ENCODE measurements around the gene NINJ1. TPM values are rescaled to one million over a fixed set of nuclear protein-coding genes. Genes with fewer than 3 reads are reported as not detected.

Gene NINJ1
- total RNA-seq, 1 donor from 2014 or later: 3.9 TPM

DNA sequence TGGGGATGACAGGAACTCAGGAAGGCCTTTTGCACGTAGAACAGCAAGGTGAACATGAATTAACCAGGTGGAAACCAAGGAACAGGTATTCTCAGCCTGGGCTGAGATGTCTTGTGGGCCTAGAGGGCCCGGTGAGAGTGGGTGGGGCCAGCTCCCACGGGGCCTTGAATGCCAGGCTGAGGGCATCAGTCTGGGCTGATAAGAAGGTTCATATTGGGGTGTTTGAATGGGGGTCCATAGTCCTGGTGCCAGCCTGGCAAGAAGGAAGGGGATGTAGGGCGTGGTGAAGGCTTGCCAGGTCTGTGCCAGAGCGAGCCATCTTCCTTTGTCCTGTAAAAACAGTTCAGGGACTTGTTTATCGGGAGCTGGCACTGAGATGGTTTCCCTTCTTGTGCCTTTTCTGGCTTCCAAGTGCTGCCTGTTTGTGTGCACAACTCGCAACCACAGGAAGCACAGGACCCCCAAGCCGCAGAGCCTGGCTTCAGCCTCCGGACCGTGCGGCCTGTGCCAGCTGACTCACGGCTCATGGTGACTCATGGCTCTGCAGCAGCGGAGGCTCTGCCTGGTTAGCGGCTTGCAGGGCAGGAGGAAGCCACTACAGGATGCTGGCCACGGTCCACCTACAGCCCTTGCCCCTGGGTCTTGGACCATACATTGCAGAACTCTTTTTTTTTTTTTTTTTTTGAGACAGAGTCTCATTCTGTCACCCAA lies 35.7 kb downstream of the NINJ1 start:
- no peak for DNase-seq (ENCODE audit: low spot score)
- H3F3A ChIP-seq (ENCODE audit: low read depth): peaks cover 11% of the 10 kb centered on the region
- no peak overlapping the region for H3K4me3 ChIP-seq
- no peaks in the 10 kb centered on the region for H3K9me3 ChIP-seq (ENCODE audit: low read depth)
- Mint-ChIP-seq H3K4me1 (peaks cover 21% of the 10 kb centered on the region), H3K4me3 (peak overlapping the region; percentile 76), H3K9me3 (peaks cover 10% of the 10 kb centered on the region), H3K27ac (no peak overlapping the region), H3K27me3 (ENCODE audit: insufficient read depth, low read depth) (no peaks in the 10 kb centered on the region), H3K36me3 (peaks cover under 1% of the 10 kb centered on the region)
- H4K20me1 ChIP-seq (ENCODE audit: low read depth): no peaks in the 10 kb centered on the region
- H3K27ac ChIP-seq: no peak overlapping the region
- H2AFZ ChIP-seq (replicated peaks): no peak overlapping the region
- peaks cover 7% of the 10 kb centered on the region for H3K79me2 ChIP-seq (ENCODE audit: low read depth)
- peaks cover 5% of the 10 kb centered on the region for H3K4me1 ChIP-seq
- H3K36me3 ChIP-seq: no peaks in the 10 kb centered on the region
- no peak overlapping the region for H3K9ac ChIP-seq
- peaks cover 10% of the 10 kb centered on the region for H3K27me3 ChIP-seq
- no peak overlapping the region for H3K4me2 ChIP-seq
- TF ChIP-seq, protein P1, sequence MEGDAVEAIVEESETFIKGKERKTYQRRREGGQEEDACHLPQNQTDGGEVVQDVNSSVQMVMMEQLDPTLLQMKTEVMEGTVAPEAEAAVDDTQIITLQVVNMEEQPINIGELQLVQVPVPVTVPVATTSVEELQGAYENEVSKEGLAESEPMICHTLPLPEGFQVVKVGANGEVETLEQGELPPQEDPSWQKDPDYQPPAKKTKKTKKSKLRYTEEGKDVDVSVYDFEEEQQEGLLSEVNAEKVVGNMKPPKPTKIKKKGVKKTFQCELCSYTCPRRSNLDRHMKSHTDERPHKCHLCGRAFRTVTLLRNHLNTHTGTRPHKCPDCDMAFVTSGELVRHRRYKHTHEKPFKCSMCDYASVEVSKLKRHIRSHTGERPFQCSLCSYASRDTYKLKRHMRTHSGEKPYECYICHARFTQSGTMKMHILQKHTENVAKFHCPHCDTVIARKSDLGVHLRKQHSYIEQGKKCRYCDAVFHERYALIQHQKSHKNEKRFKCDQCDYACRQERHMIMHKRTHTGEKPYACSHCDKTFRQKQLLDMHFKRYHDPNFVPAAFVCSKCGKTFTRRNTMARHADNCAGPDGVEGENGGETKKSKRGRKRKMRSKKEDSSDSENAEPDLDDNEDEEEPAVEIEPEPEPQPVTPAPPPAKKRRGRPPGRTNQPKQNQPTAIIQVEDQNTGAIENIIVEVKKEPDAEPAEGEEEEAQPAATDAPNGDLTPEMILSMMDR (IDR thresholded peaks at IDR 0.05): no peak
- no peak for TF ChIP-seq EZH2phosphoT487 (IDR thresholded peaks at IDR 0.05)
- TF ChIP-seq EZH2 (IDR thresholded peaks at IDR 0.05): no peak

DNA sequence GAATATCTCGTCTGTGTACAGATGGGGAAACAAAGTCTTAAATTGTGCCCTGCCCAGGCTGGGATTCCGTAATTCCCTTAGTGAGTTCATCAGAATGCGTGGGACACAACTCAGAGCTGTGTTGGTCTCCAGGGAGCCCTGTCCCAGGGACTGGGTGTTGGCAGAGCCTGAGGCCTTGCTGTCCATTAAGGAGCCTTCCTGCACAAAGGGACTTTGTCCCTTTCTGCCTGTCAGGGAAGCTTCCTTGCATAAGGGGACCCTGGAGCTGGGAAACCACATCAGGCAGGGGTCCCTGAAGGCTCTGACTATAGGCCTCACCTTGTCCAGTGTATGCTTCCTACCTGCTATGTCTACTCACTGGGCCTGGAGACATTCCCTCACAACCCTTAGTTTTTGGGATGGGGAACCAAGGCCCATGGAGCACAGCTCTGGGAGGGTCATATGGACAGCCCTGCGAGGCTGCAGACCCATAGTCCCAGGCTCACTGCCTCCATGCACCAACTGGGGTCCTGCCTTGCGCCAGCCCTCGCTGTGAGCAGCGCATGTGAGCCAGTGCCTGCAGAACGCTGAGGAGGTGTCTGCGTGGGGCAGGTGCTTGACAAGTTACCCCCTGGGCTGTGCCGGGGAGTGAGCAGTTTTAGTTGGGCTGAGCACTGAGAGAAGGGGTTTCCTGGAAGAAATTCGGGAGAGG lies 36.4 kb downstream of the NINJ1 start:
- no peak for DNase-seq (ENCODE audit: low spot score)
- no peaks in the 10 kb centered on the region for H3K36me3 ChIP-seq
- peaks cover 10% of the 10 kb centered on the region for H3K27me3 ChIP-seq
- H4K20me1 ChIP-seq (ENCODE audit: low read depth): no peaks in the 10 kb centered on the region
- no peak overlapping the region for H3K27ac ChIP-seq
- no peak overlapping the region for H3K27ac Mint-ChIP-seq
- peak overlapping the region; percentile 87 for H3K4me3 Mint-ChIP-seq
- H3K4me1 ChIP-seq: peaks cover 5% of the 10 kb centered on the region
- no peaks in the 10 kb centered on the region for H3K9me3 ChIP-seq (ENCODE audit: low read depth)
- H3K27me3 Mint-ChIP-seq (ENCODE audit: insufficient read depth, low read depth): no peaks in the 10 kb centered on the region
- H3K9ac ChIP-seq: no peak overlapping the region
- H3K4me1 Mint-ChIP-seq: peaks cover 28% of the 10 kb centered on the region
- no peaks in the 10 kb centered on the region for H3K36me3 Mint-ChIP-seq
- peaks cover 11% of the 10 kb centered on the region for H3F3A ChIP-seq (ENCODE audit: low read depth)
- no peak overlapping the region for H3K4me3 ChIP-seq
- H2AFZ ChIP-seq (replicated peaks): no peak overlapping the region
- peak overlapping the region; percentile 92 for H3K4me2 ChIP-seq
- TF ChIP-seq EZH2 (IDR thresholded peaks at IDR 0.05) (no peak), EZH2phosphoT487 (IDR thresholded peaks at IDR 0.05) (no peak)
- TF ChIP-seq, protein P1 (IDR thresholded peaks at IDR 0.05): no peak
- peaks cover 8% of the 10 kb centered on the region for H3K9me3 Mint-ChIP-seq
- H3K79me2 ChIP-seq (ENCODE audit: low read depth): peaks cover 7% of the 10 kb centered on the region

DNA sequence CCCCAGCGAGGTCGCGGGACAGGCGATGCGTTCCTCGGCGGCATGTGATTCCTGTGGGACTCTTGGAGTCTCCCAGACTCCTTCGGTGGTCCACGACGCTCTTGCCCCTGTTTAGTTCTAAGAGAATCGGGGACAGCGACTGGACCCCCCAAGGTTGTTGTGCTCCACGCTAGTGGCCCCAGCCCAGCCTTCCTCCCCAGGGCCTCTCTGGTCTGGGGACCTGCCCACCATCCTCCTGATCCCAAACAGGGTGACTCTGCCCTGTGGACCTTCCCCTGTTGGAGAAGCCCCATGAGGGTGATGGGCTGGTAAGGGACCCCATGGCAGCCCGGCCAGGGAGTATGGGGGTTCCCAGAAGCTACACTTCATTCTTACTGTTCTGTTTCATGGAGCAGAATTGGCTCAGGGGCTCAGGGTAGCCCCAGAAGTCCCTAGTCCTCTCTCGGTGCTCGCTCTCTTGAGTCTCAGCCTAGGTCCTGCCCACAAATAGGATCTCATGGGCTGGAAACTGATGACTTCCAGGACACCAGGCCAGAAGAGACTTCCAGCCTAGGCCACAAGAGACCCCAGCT lies 37.2 kb downstream of the NINJ1 start:
- Histone ChIP-seq H3K4me1 (peaks cover 5% of the 10 kb centered on the region), H3K4me2 (peak overlapping the region; percentile 92), H3K36me3 (no peaks in the 10 kb centered on the region), H3K4me3 (peak overlapping the region; percentile 89), H3K9ac (no peak overlapping the region), H2AFZ (replicated peaks) (peak overlapping the region; percentile 80), H3K9me3 (ENCODE audit: low read depth) (no peaks in the 10 kb centered on the region), H3K27me3 (peaks cover 10% of the 10 kb centered on the region), H3F3A (ENCODE audit: low read depth) (peaks cover 11% of the 10 kb centered on the region), H4K20me1 (ENCODE audit: low read depth) (no peaks in the 10 kb centered on the region), H3K79me2 (ENCODE audit: low read depth) (peaks cover 7% of the 10 kb centered on the region), H3K27ac (no peak overlapping the region)
- TF ChIP-seq EZH2 (IDR thresholded peaks at IDR 0.05): no peak
- Mint-ChIP-seq H3K36me3 (no peaks in the 10 kb centered on the region), H3K27ac (no peak overlapping the region), H3K4me3 (peak overlapping the region; percentile 87), H3K4me1 (peaks cover 32% of the 10 kb centered on the region), H3K9me3 (peaks cover 3% of the 10 kb centered on the region), H3K27me3 (ENCODE audit: insufficient read depth, low read depth) (peaks cover 2% of the 10 kb centered on the region)
- no peak for DNase-seq (ENCODE audit: low spot score)

Data from neural progenitor cell (in vitro differentiated cells).